ENCODE data around the gene SLCO3A1.
"Not testable (repeated sequence)": the region's sequence is repeated elsewhere in the genome, so short reads cannot be mapped to it uniquely, and the experiment has no call there.

The SLCO3A1 gene

GRCh38 chr15:92200891-92201290 lies 347.4 kb downstream of the SLCO3A1 start:
- ChIA-PET POLR2A (no interaction called here), CTCF (no interaction called here)
- no peak overlapping the region for H3K27ac ChIP-seq (ENCODE audit: extremely low read depth, low read depth, low read length)
- no peaks in the 10 kb centered on the region for H3K4me1 ChIP-seq (ENCODE audit: control insufficient read depth, insufficient read depth, low read length)
- TF ChIP-seq BCL6B (tag by site-specific recombination; IDR thresholded peaks at IDR 0.05) = no peak
- no peak for TF ChIP-seq ZNF221 (tag by site-specific recombination; IDR thresholded peaks at IDR 0.05; ENCODE audit: borderline replicate concordance)
- TF ChIP-seq ZNF777 (tag by site-specific recombination; IDR thresholded peaks at IDR 0.05; ENCODE audit: borderline replicate concordance) = no peak
- no peak for TF ChIP-seq GFI1B (tag by site-specific recombination; IDR thresholded peaks at IDR 0.05)
- no peak for TF ChIP-seq ZNF366 (tag by site-specific recombination; conservative IDR thresholded peaks at IDR 0.05)
- no peak for TF ChIP-seq BCL11B (tag by site-specific recombination; IDR thresholded peaks at IDR 0.05; ENCODE audit: low read depth)
- TF ChIP-seq ZNF223 (tag by site-specific recombination; IDR thresholded peaks at IDR 0.05) = no peak
- no peaks in the 10 kb centered on the region for H3K36me3 ChIP-seq (ENCODE audit: control insufficient read depth in 2 of 2, insufficient read depth in 1 of 2, low read length in 2 of 2)
- H3K4me3 ChIP-seq (ENCODE audit: low read depth, low read length) = no peak overlapping the region
- no peaks in the 10 kb centered on the region for H3K9me3 ChIP-seq (ENCODE audit: control insufficient read depth, insufficient read depth, low read depth, low read length)

GRCh38 chr15:92205255-92205739 lies 351.8 kb downstream of the SLCO3A1 start:
- no peaks in the 10 kb centered on the region for H3K4me1 ChIP-seq (ENCODE audit: control insufficient read depth, insufficient read depth, low read length)
- ChIA-PET POLR2A (no interaction called here), CTCF (interaction anchor here (0.9 to 1.3 kb wide), 2 partner anchors 20 to 107 kb away, joined by 3 to 4 read pairs; no protein-coding TSS in a partner anchor)
- H3K9me3 ChIP-seq (ENCODE audit: control insufficient read depth, insufficient read depth, low read depth, low read length) = no peaks in the 10 kb centered on the region
- TF ChIP-seq ZNF138 (tag by site-specific recombination; IDR thresholded peaks at IDR 0.05; ENCODE audit: borderline replicate concordance) (no peak), ZNF623 (tag by site-specific recombination; IDR thresholded peaks at IDR 0.05) (no peak), ZFP69B (tag by site-specific recombination; IDR thresholded peaks at IDR 0.05) (no peak), HOXC10 (CRISPR knock-in tag; IDR thresholded peaks at IDR 0.05) (no peak), PRDM1 (tag by site-specific recombination; IDR thresholded peaks at IDR 0.05) (no peak), CTCF (tag by site-specific recombination; IDR thresholded peaks at IDR 0.05) (peak; percentile 34; the same call in 1 of the 2 replicates), ZNF324 (tag by site-specific recombination; IDR thresholded peaks at IDR 0.05) (no peak)
- no peak overlapping the region for H3K4me3 ChIP-seq (ENCODE audit: low read depth, low read length)
- H3K27ac ChIP-seq (ENCODE audit: extremely low read depth, low read depth, low read length) = no peak overlapping the region
- H3K36me3 ChIP-seq (ENCODE audit: control insufficient read depth in 2 of 2, insufficient read depth in 1 of 2, low read length in 2 of 2) = no peaks in the 10 kb centered on the region

- H3K36me3 ChIP-seq (ENCODE audit: control insufficient read depth in 2 of 2, insufficient read depth in 1 of 2, low read length in 2 of 2); H3K9me3 ChIP-seq (ENCODE audit: control insufficient read depth, insufficient read depth, low read depth, low read length); H3K4me1 ChIP-seq (ENCODE audit: control insufficient read depth, insufficient read depth, low read length); H3K27ac ChIP-seq (ENCODE audit: extremely low read depth, low read depth, low read length); POLR2A ChIA-PET; H3K4me3 ChIP-seq (ENCODE audit: low read depth, low read length); CTCF ChIA-PET: not testable (repeated sequence)
Measured at GRCh38 chr15:92207601-92208000, 354.1 kb downstream of the SLCO3A1 start.
